ENCODE data around the gene FASN.

FASN gene

GRCh38 chr17:82101301-82101715, 3.3 kb upstream of the FASN start:
- no peak for DNase-seq

GRCh38 chr17:82100502-82101298, 2.7 kb upstream of the FASN start:
- DNase-seq = no peak

GRCh38 chr17:82098939-82099763, 1.1 kb upstream of the FASN start:
- DNase-seq = no peak

GRCh38 chr17:82097919-82098168, 192 bp downstream of the FASN start:
- no peak for DNase-seq

- DNase-seq = peak; percentile 22
These were observed 685 bp downstream of the FASN start for GRCh38 chr17:82097184-82097918.

GRCh38 chr17:82096709-82097183, 1.3 kb downstream of the FASN start:
- DNase-seq = no peak

GRCh38 chr17:82095777-82096708, 2.0 kb downstream of the FASN start:
- DNase-seq = no peak

- DNase-seq = no peak
These were observed 2.9 kb downstream of the FASN start for GRCh38 chr17:82094931-82095776.

GRCh38 chr17:82092995-82093751, 4.9 kb downstream of the FASN start:
- no peak for DNase-seq

- DNase-seq = no peak
These were observed 5.4 kb downstream of the FASN start for GRCh38 chr17:82092628-82092994.

- no peak for DNase-seq
These were observed 5.9 kb downstream of the FASN start for GRCh38 chr17:82092094-82092586.

GRCh38 chr17:82091264-82092066, 6.6 kb downstream of the FASN start:
- no peak for DNase-seq

- no peak for DNase-seq
These were observed 7.3 kb downstream of the FASN start for GRCh38 chr17:82090549-82091263.

- no peak for DNase-seq
These were observed 8.1 kb downstream of the FASN start for GRCh38 chr17:82089723-82090548.

GRCh38 chr17:82088838-82089722, 9.0 kb downstream of the FASN start:
- DNase-seq = no peak

GRCh38 chr17:82087961-82088837, 9.8 kb downstream of the FASN start:
- DNase-seq = no peak

All from CD4-positive, alpha-beta T cell treated with Interleukin-12 subunit alpha and Interleukin-12 subunit beta, for 1 hour (primary cell).